KBM-7 (cell line): ENCODE data around the gene PKNOX2.
A peak's percentile ranks its signal among the peaks of the same experiment; 100 is the strongest.

Source experiments
- DNase-seq: peaks from one replicate; pipeline ENCODE4 v3.0.0-alpha.2; 2015
- in situ Hi-C: fragments of 300-500 bp; cut with MboI; formaldehyde crosslinking; loops from 2 replicates; pipeline ENCODE4 v1.14.3; 2020; ENCODE audit warnings: low sequenced_read_pairs, low pct_unique_long_range_greater_than_20kb, mixed read lengths

Gene PKNOX2

DNA sequence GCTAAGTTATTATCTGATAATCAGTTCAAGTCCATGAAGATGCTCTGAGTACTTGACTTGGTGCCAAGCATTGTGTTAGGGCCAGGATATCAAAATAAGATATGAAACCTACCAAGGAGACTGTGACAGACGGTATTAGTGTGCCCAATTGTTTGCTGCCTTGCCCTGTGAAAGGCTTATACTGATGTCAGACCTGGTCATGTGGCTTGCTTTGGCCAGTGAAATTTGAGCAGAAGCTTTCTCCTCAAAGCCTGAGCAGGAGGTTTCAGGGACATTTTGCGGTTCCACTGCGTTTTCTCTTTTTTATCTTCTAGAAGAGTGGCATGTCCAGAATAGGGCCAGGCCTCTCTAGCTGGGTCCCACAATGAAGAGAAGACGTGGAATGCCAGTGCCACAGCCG, 15.8 kb upstream of the PKNOX2 start:
- in situ Hi-C loops = no loop called here
- DNase-seq = no peak

DNA sequence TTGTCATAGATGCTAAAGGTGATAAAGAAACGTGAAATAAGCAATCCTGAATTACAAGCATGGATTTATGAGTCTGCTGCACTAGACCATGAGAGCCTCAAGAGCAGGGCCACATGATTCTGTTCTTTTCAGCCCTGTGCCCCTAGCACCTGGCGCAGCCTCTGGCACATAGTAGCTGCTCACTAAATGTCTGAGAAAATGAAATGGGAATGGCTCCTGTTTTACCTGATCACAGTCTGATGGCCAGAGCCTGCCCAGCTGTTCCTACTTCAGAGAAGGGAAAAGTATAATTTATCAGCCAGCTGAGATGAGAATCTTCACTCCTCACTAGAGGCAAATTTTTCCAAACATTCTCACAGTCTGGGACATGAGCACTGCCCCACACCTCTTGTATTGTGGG, 10.7 kb upstream of the PKNOX2 start:
- in situ Hi-C loops = no loop called here
- DNase-seq = no peak

DNA sequence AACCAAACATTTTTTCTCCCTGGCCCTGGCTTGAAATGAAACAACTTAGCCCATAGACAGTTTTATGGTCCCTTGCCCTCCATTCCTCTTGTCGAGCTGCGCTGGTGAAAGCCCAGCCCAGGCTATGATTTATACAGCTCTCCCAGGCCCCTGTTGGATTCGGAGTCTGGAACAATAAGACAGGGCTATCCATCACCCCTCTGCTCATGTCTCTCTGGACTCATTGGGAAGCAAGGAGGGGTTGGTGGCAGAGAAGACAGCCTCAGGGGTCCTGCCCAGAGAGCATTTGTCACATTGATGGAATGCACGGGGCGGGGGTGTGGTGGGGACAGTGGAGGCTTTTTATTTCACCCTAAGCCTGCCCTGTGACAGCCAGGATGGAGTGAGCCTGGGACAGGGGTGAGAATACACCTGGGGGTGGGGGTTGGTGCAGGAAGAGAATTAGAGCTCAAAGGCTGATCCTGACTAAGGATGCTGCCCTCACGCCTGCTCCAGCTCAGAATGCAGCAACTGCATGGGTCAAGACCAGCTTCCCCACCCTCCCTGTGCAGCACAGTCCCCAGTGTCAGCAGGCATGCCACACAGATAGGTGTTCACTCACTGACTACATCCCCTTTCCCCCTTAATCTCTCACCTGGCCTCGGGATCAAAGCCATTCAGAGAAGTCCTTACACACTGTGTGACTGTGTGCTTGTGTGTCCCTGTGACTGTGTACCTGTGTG, 10.0 kb upstream of the PKNOX2 start:
- DNase-seq = no peak
- in situ Hi-C loops = no loop called here

DNA sequence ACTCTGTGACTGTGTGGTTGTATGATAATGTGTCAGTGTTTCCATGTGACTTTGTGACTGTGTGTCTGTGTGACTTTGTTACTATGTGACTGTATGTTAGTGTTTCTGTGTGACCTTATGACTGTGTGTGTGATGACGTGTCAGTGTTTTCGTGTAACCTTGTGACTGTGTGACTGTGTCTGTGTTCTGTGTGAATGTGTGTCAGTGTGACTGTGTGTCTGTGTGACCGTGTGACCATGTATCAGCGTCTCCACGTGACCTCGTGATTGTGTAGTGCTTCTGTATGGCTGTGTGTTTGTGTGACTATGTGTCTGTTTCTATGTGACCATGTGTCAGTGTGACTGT, 9.5 kb upstream of the PKNOX2 start:
- DNase-seq = no peak
- in situ Hi-C loops = no loop called here

DNA sequence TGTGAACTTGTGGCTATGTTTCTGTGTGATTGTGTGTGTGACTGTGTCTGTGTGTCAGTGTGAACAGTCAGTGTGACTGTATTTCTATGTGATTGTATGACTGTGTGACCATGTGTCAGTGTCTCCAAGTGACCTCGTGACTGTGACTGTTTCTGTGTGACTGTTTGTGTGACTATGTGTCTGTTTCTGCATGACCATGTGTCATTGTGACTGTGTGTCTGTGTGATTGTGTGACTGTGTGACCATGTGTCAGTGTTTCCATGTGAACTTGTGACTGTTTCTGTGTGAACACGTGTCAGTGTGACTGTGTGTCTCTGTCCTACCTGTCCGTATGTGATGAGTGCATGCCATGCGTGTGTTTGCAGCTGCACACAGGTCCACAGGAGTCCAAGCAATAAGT, 8.8 kb upstream of the PKNOX2 start:
- no peak for DNase-seq
- in situ Hi-C loops = no loop called here

DNA sequence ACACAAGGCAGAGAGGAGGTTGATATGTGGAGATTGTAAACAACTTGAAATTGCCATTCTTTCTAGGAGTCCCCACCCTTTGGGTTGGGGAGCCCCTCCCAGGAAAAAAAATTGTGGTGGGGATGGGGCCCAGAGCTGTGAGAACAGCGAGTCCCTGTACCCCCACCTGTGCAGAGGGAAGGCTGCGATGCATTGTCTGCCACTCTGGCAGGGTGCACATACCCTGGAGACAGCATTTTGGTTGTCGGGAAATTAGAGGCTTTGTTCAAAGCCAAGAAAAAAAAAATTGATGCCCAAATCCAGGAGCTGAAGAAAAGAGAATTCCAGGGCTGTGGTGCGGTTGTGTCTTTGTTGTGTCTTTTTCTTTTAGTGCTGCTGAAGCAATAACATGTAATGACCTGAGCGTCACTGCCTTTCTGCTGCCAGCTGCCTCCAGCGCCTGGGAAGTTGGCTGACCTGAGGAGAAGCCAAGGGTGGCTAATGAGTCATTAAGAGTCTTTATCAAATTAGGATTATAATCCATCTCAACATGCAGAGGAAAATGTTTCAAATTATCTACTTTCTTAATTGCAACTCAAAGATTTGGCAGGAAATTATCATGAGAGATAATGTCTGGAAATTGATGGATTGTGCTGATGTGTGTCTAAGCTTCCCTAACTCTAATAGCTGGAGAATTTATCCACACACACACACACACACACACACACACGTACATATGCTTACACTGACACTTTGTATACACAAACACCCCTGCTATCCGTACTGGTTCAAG, 8.0 kb upstream of the PKNOX2 start:
- in situ Hi-C loops = no loop called here
- no peak for DNase-seq

DNA sequence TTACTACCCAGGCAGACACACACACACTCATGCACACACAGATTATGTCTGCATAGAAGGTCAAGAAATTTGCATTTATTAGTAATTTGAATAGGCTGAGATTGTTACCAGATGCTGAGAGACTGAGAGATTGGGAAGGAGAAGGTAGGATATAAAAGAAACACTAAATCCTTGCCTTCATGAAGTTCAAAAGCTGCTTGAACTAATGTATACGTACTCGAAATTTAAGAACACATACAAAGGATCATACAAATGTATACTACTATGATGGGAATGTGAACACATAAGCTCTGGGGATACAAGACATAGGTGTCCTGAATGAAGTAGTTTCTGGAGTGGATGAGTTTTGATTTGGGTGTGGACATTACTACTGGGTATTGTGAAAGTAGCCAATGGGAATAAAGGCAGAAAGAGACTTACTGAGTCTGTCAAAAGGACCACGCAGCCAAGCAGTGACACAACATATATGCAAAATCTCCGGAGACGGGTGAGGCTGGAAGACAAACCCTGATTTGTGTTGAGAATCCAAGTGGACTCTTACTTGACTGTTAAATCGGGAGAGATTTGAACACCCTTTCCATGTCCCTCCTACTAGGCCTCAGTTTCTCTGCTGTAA, 7.3 kb upstream of the PKNOX2 start:
- no peak for DNase-seq
- in situ Hi-C loops = no loop called here

DNA sequence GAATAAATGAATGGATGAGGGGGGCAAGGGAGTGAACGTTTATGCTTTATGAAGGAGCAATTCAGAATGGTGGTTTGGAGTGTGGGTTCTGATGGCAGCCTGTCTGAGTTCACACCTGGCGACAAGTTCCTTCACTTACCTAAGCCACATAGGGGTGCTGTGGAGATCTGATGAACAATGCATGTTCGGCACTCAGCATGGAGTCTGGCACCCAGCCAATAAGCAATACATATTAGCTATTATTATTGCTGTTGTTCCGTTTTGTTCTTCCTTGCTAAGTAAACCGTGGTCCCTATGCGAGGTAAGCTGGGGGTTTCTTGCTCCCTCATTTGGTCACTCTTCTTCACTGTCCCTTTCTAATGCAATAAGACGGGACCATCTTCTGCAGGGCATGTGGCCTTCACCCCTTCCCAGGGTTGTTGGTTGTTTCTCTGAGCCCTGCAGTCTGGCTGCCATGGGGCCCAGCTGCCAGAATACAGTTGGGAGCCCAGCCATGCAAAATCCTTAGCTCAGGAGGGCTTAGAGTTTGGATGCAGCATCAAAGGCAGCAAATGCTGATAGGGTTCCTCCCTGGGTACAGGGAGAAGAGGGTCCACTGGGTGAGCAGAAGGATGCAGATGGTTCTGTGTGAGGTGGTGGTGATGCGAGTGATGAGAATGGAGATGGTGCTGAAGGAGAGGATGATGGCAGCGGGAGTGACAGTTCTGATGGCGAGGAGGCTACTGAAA, 6.4 kb upstream of the PKNOX2 start:
- in situ Hi-C loops = no loop called here
- DNase-seq = no peak

DNA sequence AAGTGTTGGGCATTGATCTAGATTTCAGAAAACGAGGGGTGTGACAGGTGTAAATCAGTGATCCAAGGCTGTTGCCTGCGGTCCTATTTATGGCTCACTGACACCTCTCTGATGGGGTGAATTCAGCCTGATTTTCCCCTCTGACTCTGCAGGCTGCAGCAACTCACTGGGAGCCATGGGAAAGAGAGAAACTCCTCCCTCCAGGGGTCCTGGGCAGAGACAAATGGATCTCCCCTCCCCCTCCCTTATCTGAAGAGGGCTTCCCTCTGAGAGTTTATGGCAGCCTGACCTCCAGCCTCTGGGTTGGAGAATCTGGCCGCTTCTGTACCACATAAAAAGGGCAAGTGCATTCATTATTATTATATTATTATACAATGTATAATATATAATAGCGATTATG, 1.8 kb upstream of the PKNOX2 start:
- in situ Hi-C loops = no loop called here
- no peak for DNase-seq

DNA sequence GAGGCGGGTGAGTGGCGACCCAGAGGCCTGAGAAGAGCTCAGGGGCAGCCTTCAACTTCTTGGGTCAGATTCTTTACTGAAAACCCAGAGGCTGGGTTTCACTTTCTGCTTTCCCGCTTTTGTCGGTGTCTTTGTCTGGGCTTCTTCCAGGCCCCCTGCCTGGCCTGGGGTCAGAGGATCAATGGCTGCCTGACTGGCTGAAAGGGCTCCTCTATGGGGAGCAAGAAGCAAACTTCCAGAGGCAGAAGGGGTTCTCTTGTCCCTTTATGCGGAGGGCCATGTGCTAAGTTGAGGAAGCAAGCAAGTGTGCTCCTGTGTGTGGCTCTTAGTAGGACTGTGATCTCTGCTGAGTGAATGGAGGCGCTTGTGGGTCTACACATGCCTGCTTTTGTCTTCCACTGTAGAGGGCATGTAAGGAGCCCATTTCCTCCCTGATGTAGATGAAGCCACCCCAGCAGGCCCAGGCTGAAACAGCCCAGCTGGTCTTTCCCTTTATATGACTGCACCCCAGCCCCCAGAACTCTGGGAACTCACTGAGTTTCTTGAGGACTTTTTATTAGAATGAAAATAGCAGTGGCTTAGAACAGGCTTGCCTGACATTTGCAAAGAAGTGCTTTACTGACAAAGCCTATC, 1.0 kb upstream of the PKNOX2 start:
- in situ Hi-C loops = no loop called here
- no peak for DNase-seq

DNA sequence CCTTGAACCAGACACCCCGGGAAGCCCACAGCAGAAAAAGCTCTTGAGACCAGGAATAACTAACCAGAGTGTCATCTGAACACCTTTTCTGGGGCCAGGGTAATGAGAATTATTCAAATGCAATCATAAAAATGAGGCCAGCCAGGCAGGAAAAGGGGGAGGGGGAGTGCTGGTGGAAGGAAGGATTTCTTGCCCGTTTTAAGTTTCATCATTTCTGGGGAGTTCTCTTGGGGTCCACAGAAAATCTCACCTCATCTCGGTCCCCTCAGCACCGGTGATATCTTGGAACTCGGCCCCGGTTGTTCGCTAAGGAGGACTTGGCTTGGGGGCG, 495 bp upstream of the PKNOX2 start:
- in situ Hi-C loops = no loop called here
- no peak for DNase-seq

DNA sequence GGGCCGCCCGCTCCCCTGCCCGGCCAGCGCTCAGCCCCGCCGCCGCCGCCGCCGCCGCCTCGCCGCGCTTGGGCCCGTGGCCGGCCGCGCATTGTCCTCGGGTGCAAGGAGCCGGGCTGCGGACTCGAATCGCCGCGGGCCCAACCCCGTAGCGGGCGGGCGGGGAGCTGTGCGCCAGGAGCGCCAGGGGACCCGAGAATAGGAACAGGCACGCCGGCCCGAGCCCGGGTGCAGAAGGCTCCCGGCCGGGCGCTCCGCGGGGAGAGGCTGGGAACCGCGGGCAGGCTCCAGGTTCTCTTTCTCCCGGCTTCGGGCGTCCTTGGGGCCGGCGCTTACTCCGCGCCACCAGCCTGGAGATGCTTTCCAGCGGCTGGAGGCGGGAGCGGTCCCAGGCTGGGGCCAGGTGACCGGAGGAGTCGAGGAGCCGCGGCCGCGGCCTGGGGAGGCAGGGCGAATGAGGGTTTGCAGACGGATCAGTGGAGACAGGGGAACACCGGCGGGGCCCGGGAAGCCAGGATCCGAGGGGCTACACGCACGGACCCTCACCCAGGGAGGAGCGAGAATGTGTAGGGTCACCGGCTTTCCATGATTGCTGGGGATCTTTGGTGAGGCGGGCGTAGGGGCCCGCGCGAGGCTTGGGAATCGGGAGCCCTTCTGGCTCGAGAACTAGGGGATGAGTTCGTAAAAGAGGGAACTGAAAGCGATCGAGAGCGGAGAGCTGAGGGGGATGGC, 726 bp downstream of the PKNOX2 start:
- peak; percentile 38 for DNase-seq
- in situ Hi-C loops = no loop called here

DNA sequence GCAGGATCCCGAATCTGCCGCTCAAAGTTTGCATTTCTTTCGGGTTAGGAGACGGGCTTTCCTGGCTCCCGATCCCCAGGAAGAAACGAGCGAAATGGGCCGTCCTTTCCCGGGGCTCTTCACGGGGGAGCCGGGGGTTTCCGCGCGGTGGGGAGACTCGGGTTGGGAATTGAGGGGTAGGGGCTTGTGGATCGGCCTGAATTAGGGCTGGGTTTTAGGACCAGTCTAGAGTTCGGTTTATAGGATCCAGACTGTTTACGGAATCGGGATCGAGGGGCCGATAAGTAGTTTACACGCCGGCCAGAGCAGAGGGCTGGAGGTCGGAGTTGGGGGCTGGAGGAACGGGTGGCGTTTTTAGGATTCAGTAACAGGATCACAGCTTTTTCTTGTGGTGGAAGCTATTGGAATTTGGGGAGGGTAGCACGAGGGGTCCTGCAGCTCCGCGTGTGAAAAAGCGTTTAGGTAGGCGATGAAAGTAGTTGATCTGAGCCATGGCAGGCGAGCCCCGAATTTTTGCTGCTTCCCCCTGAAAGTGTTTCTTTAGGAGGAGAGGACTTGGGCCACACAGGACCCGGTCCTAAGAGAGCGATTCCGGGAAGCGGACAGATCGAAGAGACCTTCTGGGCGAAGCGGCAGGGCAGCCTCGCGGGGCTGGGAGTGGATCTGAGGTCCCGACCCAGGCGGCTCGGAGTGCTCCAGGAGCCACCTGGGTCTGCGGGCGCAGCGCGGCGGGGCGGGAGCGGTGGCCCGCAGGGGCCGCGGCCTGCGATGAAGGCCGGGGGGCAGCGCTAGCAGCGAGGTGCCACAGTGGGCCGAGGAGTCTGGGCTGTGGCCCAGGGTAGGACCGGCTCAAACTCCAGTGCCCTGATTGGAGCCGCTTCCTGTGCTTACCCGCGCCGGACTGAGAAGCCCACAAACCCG, 1.6 kb downstream of the PKNOX2 start:
- no peak for DNase-seq
- in situ Hi-C loops = no loop called here

DNA sequence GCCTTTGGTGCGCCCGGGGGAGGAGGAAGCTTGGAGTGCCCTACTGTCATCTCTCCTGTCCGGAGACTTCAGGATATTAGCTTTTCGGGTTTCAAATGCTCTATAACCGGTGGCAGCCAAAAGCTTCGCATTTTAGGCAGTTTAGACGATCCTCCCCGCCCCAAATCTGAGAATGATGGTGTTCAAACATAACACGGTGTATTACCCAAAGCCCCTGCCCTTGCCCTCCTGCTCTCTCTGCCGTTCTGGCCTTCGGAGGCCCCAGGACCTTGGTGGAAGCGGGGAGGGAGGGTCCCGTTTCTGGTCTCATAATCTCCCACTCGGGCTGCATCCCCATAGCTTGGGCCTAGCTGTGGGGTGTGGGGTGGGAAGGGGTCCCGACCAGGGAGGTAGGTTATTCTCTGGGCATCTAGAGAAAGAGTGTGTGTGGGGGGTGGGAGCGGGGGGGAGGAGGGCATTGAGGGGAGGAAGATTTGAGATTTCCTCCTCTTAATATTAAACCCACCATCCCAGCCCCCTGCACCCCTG, 2.3 kb downstream of the PKNOX2 start:
- in situ Hi-C loops = no loop called here
- DNase-seq = no peak

DNA sequence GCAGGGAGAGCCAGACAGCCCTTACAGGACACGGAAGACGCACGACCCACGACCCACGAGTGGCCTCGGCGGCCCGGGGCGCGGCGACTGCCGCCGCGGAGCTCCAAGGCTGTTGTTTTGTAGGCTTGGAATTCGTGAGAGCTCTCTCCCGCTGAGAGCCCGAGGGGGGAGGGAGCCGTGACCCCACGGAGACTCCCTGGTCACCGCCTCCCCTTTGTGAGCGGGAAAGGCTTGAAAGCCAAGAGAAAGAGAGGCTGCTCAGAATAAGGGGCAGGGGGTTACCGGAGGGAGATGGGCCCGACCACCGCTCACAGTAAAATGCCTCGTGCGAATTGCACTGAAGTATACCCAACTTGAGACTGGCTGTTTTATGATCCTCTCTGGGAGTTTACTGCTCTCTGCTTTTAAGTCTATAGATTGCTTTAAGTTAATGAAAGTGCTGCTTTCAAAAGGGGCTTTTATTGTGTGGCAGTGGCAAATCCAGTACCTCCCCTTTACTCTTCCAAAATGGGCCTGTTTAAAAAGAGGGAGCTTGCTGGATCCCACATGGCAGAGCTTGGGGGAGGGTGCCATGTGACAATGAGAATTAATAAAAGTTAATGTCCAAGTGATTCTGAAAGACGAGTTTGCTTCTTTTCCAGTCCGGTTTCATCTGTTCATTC, 2.9 kb downstream of the PKNOX2 start:
- DNase-seq = no peak
- in situ Hi-C loops = no loop called here

DNA sequence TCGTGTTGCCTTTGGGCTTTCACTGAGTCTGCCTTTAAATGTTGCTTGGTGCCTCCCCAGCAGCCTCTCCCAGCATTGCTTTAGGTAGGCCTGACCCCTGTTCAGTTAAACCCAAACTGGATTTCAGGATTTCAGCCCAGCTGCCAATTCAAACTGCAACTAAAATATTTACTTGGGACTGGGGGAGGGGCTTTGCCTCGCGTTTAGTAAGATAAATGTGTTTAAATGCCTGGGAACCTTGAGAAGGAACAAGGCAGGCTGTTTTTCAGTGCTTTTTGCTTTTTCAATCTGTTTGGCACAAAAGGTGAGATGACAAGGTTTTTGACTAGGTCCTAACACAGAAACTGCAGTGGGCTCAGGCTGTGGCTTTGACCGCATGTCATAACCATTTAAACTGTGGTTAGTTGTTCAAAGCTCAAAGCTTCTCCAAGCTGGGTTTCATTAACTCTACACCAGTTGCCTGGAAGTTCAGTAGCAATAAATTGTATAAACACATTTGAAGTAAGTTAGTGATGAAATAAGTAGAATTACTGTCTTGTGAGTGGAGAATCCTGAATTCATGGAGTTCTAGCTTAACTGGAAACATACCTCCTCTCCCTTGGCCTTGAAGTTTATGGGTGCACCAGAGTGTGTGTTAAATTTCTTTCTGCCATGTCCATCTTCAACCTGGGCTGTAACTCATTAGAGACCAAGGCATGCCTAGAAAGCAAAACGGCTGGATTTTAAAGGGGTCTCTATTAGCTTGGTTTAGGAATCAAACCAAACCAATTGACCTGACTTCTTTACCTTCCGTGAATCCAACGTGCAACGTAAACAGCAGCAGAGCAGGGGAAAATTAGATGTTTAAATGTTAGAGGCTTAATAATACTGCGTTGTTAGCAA, 3.6 kb downstream of the PKNOX2 start:
- in situ Hi-C loops = no loop called here

More for the DNA sequence above, 3.6 kb downstream of the PKNOX2 start:
- DNase-seq = no peak
